Measurements from ENCODE around the gene NCOA5.

NCOA5 gene

GRCh38 chr20:46056027-46056833 lies 33.5 kb downstream of the NCOA5 start:
- Histone ChIP-seq H3K36me3 (peaks cover 12 to 17% (median 13%) of the 10 kb centered on the region in 3 donors), H3K4me3 (no peak overlapping the region), H3K27ac (no peak overlapping the region), H3K27me3 (peaks cover 0 to 16% of the 10 kb centered on the region in 2 donors), H3K9me3 (no peaks in the 10 kb centered on the region), H3K4me1 (peaks cover 0 to 22% (median 18%) of the 10 kb centered on the region in 4 donors)
- no peak for DNase-seq
- intact Hi-C loops (cut with DNase I; ENCODE audit: low total_unique reads): no loop called here
- no peak for TF ChIP-seq CTCF (IDR thresholded peaks at IDR 0.05)

- no peak overlapping the region for H3K27ac ChIP-seq
- H3K4me1 ChIP-seq: peaks cover 0 to 22% (median 18%) of the 10 kb centered on the region in 4 donors
- H3K36me3 ChIP-seq: peaks cover 2 to 8% (median 3%) of the 10 kb centered on the region in 3 donors
- H3K9me3 ChIP-seq: no peaks in the 10 kb centered on the region
- H3K27me3 ChIP-seq: peaks cover 0 to 16% of the 10 kb centered on the region in 2 donors
- no peak for TF ChIP-seq CTCF (IDR thresholded peaks at IDR 0.05)
- H3K4me3 ChIP-seq: no peak overlapping the region
- DNase-seq: no peak
- intact Hi-C loops (cut with DNase I; ENCODE audit: low total_unique reads): no loop called here
Observed at GRCh38 chr20:46055269-46055668, 34.5 kb downstream of the NCOA5 start.

- no peak overlapping the region for H3K4me3 ChIP-seq
- H3K27me3 ChIP-seq: peaks cover 0 to 16% of the 10 kb centered on the region in 2 donors
- peaks cover 0 to 22% (median 18%) of the 10 kb centered on the region in 4 donors for H3K4me1 ChIP-seq
- no peak overlapping the region for H3K27ac ChIP-seq
- intact Hi-C loops (cut with DNase I; ENCODE audit: low total_unique reads): no loop called here
- no peaks in the 10 kb centered on the region for H3K9me3 ChIP-seq
- H3K36me3 ChIP-seq: peaks cover 0 to under 1% (median 0%) of the 10 kb centered on the region in 3 donors
- no peak for DNase-seq
- TF ChIP-seq CTCF (IDR thresholded peaks at IDR 0.05): no peak
Observed at GRCh38 chr20:46054606-46055005, 35.2 kb downstream of the NCOA5 start.

- no peak for DNase-seq
- Histone ChIP-seq H3K4me1 (peaks cover 0 to 13% (median 10%) of the 10 kb centered on the region in 4 donors), H3K4me3 (no peak overlapping the region), H3K27me3 (peaks cover 0 to 16% of the 10 kb centered on the region in 2 donors), H3K9me3 (no peaks in the 10 kb centered on the region), H3K36me3 (no peaks in the 10 kb centered on the region), H3K27ac (no peak overlapping the region)
- TF ChIP-seq CTCF (IDR thresholded peaks at IDR 0.05): no peak
- intact Hi-C loops (cut with DNase I; ENCODE audit: low total_unique reads): no loop called here
Observed at GRCh38 chr20:46053416-46053815, 36.3 kb downstream of the NCOA5 start.

GRCh38 chr20:46051556-46052308 lies 38.0 kb downstream of the NCOA5 start:
- no peak overlapping the region for H3K4me3 ChIP-seq
- TF ChIP-seq CTCF (IDR thresholded peaks at IDR 0.05): no peak
- H3K27me3 ChIP-seq: peaks cover 0 to 18% of the 10 kb centered on the region in 2 donors
- DNase-seq: no peak
- no peaks in the 10 kb centered on the region for H3K36me3 ChIP-seq
- intact Hi-C loops (cut with DNase I; ENCODE audit: low total_unique reads): no loop called here
- H3K9me3 ChIP-seq: no peaks in the 10 kb centered on the region
- H3K4me1 ChIP-seq: no peaks in the 10 kb centered on the region
- no peak overlapping the region for H3K27ac ChIP-seq

Measured in tibial artery (tissue), 4 donors.